GM12878 (cell line): ENCODE measurements around the gene PDE1C. TPM values are rescaled to one million over a fixed set of nuclear protein-coding genes. Genes with fewer than 3 reads are reported as not detected.
A peak's percentile ranks its signal among the peaks of the same experiment; 100 is the strongest.

Experiments
- ATF2 ChIP-seq: IDR thresholded peaks from 2 replicates; pipeline ENCODE4 v1.6.1; 2012; ENCODE audit warnings: low read length, inconsistent platforms
- BHLHE40 ChIP-seq, 2 experiments: fragments of 450-650 bp in 1 of 2; IDR thresholded peaks; 2 replicates each; pipeline ENCODE4 v1.6.1; 2011 to 2017; ENCODE audit warnings: low read depth in 2 of 2, borderline replicate concordance in 1 of 2, improper control_type of control experiment in 1 of 2, low read length in 1 of 2, mild to moderate bottlenecking in 1 of 2
- BMI1 ChIP-seq: fragments of 450-650 bp; IDR thresholded peaks from 2 replicates; pipeline ENCODE4 v1.6.1; 2016; ENCODE audit warnings: mild to moderate bottlenecking, moderate library complexity, borderline replicate concordance
- CBX5 ChIP-seq: sonication (generic); IDR thresholded peaks from 2 replicates; pipeline ENCODE4 v1.6.1; 2016; ENCODE audit warnings: low read depth, moderate library complexity, mild to moderate bottlenecking, inconsistent platforms
- CHD1 ChIP-seq: IDR thresholded peaks from 2 replicates; pipeline ENCODE4 v1.6.1; 2012; ENCODE audit warnings: low read depth, low read length, improper control_type of control experiment
- DPF2 ChIP-seq: fragments of 450-650 bp; IDR thresholded peaks from 2 replicates; pipeline ENCODE4 v1.6.1; 2017; ENCODE audit warnings: mild to moderate bottlenecking
- EGR1 ChIP-seq, 2 experiments: IDR thresholded peaks; 1 replicate in 1 of 2; 2 replicates in 1 of 2; pipeline ENCODE4 v1.6.1; 2011 to 2012; ENCODE audit warnings: low read depth in 2 of 2, low read length in 2 of 2, borderline replicate concordance in 1 of 2, mild to moderate bottlenecking in 1 of 2, moderate library complexity in 1 of 2
- ESRRA ChIP-seq: IDR thresholded peaks from 2 replicates; pipeline ENCODE4 v1.6.1; 2012; ENCODE audit warnings: mild to moderate bottlenecking, low read length, improper control_type of control experiment
- FOXM1 ChIP-seq: IDR thresholded peaks from 2 replicates; pipeline ENCODE4 v1.6.1; 2012; ENCODE audit warnings: low read depth, mild to moderate bottlenecking, inconsistent platforms, low read length, moderate library complexity
- IKZF2 ChIP-seq, 2 experiments: fragments of 450-650 bp; IDR thresholded peaks; 2 replicates each; pipeline ENCODE4 v1.6.1; 2017; ENCODE audit warnings: mild to moderate bottlenecking in 2 of 2, moderate library complexity in 2 of 2
- KDM1A ChIP-seq: fragments of 200-600 bp; sonication (generic); IDR thresholded peaks from 2 replicates; pipeline ENCODE4 v1.6.1; 2016; ENCODE audit warnings: borderline replicate concordance
- MEF2B ChIP-seq: fragments of 450-650 bp; IDR thresholded peaks from 2 replicates; pipeline ENCODE4 v1.6.1; 2018; ENCODE audit warnings: mild to moderate bottlenecking, moderate library complexity; ENCODE audit not compliant: partially characterized antibody, poor library complexity, severe bottlenecking
- MXI1 ChIP-seq: fragments of 150-350 bp; IDR thresholded peaks from 2 replicates; pipeline ENCODE4 v1.6.1; 2011; ENCODE audit warnings: low read depth, mild to moderate bottlenecking, inconsistent platforms, low read length, improper control_type of control experiment
- PAX8 ChIP-seq: fragments of 450-650 bp; IDR thresholded peaks from 2 replicates; pipeline ENCODE4 v1.6.1; 2017; ENCODE audit warnings: mild to moderate bottlenecking, moderate library complexity
- POLR2AphosphoS5 ChIP-seq: IDR thresholded peaks from 2 replicates; pipeline ENCODE4 v1.6.1; 2011; ENCODE audit warnings: mild to moderate bottlenecking, low read length, inconsistent platforms
- RAD51 ChIP-seq: fragments of 450-650 bp; IDR thresholded peaks from 2 replicates; pipeline ENCODE4 v1.6.1; 2016; ENCODE audit warnings: moderate library complexity, mild to moderate bottlenecking, inconsistent platforms
- RUNX3 ChIP-seq: IDR thresholded peaks from 2 replicates; pipeline ENCODE4 v1.6.1; 2012; ENCODE audit warnings: low read length, inconsistent platforms
- SIN3A ChIP-seq: IDR thresholded peaks from 2 replicates; pipeline ENCODE4 v1.6.1; 2012; ENCODE audit warnings: low read depth, low read length, improper control_type of control experiment
- SMAD1 ChIP-seq: fragments of 450-650 bp; IDR thresholded peaks from 2 replicates; pipeline ENCODE4 v1.6.1; 2018; ENCODE audit warnings: mild to moderate bottlenecking, low read depth; ENCODE audit not compliant: partially characterized antibody
- SMARCA5 ChIP-seq: fragments of 450-650 bp; IDR thresholded peaks from 2 replicates; pipeline ENCODE4 v1.6.1; 2017; ENCODE audit warnings: mild to moderate bottlenecking
- SMC3 ChIP-seq: IDR thresholded peaks from 2 replicates; pipeline ENCODE4 v1.6.1; 2011; ENCODE audit warnings: low read length, improper control_type of control experiment, borderline replicate concordance
- TAF1 ChIP-seq: IDR thresholded peaks from 2 replicates; pipeline ENCODE4 v1.6.1; 2011; ENCODE audit warnings: mild to moderate bottlenecking, low read depth, low read length, borderline replicate concordance
- polyA plus RNA-seq, 11 experiments: library from polyadenylated mRNA; depleted of rRNA in 4 of 11; unstranded in 6 of 11; stranded (reverse) in 5 of 11; fragments of >200 nt; fragmentation: Nextera tagmentation in 4 of 11; fragmentation: Illumina TruSeq in 1 of 11; extraction: Ambion mirVana in 4 of 11; extraction: Trizol in 1 of 11; gene quantifications; 1 replicate in 1 of 11; 2 replicates in 10 of 11; pipeline versions ENCODE4 v1.2.1 to v1.2.3, GENCODE V29; 2011 to 2016; ENCODE audit warnings: inconsistent platforms in 2 of 11, missing spikeins in 2 of 11, low read depth in 1 of 11
- total RNA-seq, 4 experiments: library from RNA; depleted of rRNA in 3 of 4; stranded (reverse); fragments of >200 nt in 3 of 4; fragmentation: Illumina TruSeq in 1 of 4; extraction: Trizol in 1 of 4; gene quantifications; 2 replicates each; pipeline versions ENCODE4 v1.2.1 to v1.2.3, GENCODE V29; 2013 to 2021
- TF ChIP-seq, protein P1 (sequence below): fragments of 450-650 bp; IDR thresholded peaks from 2 replicates; pipeline ENCODE4 v1.6.1; 2018; ENCODE audit warnings: mild to moderate bottlenecking, low read depth, moderate library complexity; ENCODE audit not compliant: partially characterized antibody
- TF ChIP-seq, protein P2 (sequence below): fragments of 450-650 bp; IDR thresholded peaks from 2 replicates; pipeline ENCODE4 v1.6.1; 2014; ENCODE audit warnings: mild to moderate bottlenecking
- TF ChIP-seq, protein P3 (sequence below): fragments of 450-650 bp; IDR thresholded peaks from 2 replicates; pipeline ENCODE4 v1.6.1; 2017; ENCODE audit warnings: borderline replicate concordance
- TF ChIP-seq, protein P4 (sequence below): IDR thresholded peaks from 2 replicates; pipeline ENCODE4 v1.6.1; 2012; ENCODE audit warnings: low read depth, low read length, improper control_type of control experiment

PDE1C gene
- total and polyA plus RNA-seq, 10 of the 15 experiments (the other 5 are each of a cell fraction or from before 2014, with no cell fraction given): 0.29 to 2.3 (median 0.70) TPM

DNA sequence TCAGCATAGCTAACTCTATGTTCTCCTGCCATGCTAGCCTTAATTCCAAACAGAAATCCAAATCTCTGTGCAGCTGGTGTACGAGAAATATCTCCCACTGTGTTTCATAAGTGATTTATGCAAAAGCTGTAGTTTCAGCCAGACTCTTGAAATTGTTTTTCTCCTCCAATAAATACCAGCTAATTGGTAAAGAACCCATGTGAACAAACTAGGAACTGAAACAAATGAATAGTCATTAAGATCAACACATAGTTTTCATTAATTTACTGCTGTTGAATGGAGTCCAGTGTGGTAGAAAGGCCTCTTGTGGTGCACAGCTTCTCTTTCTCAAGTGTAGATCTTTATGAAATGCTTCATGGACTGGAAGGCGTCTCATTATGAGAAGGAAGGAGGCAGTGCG lies 364.8 kb downstream of the PDE1C start (continued):
- TF ChIP-seq, protein P1, sequence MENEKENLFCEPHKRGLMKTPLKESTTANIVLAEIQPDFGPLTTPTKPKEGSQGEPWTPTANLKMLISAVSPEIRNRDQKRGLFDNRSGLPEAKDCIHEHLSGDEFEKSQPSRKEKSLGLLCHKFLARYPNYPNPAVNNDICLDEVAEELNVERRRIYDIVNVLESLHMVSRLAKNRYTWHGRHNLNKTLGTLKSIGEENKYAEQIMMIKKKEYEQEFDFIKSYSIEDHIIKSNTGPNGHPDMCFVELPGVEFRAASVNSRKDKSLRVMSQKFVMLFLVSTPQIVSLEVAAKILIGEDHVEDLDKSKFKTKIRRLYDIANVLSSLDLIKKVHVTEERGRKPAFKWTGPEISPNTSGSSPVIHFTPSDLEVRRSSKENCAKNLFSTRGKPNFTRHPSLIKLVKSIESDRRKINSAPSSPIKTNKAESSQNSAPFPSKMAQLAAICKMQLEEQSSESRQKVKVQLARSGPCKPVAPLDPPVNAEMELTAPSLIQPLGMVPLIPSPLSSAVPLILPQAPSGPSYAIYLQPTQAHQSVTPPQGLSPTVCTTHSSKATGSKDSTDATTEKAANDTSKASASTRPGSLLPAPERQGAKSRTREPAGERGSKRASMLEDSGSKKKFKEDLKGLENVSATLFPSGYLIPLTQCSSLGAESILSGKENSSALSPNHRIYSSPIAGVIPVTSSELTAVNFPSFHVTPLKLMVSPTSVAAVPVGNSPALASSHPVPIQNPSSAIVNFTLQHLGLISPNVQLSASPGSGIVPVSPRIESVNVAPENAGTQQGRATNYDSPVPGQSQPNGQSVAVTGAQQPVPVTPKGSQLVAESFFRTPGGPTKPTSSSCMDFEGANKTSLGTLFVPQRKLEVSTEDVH: no peak
- TF ChIP-seq MEF2B (no peak), SMC3 (no peak), CBX5 (no peak), KDM1A (no peak), FOXM1 (no peak), DPF2 (peak; percentile 71), SIN3A (no peak), IKZF2 (IDR thresholded peaks at IDR 0.05) (peak; percentile 48 to 68; a peak in 3 of 4 replicates), RUNX3 (no peak), BHLHE40 (IDR thresholded peaks at IDR 0.05; ENCODE audit: borderline replicate concordance in 1 of 2, low read depth in 2 of 2, low read length in 1 of 2) (no peak), ESRRA (no peak), EGR1 (IDR thresholded peaks at IDR 0.05; ENCODE audit: borderline replicate concordance in 1 of 2, low read depth in 2 of 2, low read length in 2 of 2) (no peak), MXI1 (no peak), PAX8 (no peak), CHD1 (no peak), SMARCA5 (no peak), RAD51 (0 out of 2 replicates have a peak, but pooled peaks have one; percentile 14), POLR2AphosphoS5 (no peak), TAF1 (no peak), SMAD1 (no peak), ATF2 (no peak), BMI1 (peak; percentile 23; the same call in 1 of the 2 replicates)
- TF ChIP-seq, protein P2, sequence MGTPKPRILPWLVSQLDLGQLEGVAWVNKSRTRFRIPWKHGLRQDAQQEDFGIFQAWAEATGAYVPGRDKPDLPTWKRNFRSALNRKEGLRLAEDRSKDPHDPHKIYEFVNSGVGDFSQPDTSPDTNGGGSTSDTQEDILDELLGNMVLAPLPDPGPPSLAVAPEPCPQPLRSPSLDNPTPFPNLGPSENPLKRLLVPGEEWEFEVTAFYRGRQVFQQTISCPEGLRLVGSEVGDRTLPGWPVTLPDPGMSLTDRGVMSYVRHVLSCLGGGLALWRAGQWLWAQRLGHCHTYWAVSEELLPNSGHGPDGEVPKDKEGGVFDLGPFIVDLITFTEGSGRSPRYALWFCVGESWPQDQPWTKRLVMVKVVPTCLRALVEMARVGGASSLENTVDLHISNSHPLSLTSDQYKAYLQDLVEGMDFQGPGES: no peak
- TF ChIP-seq, protein P3, sequence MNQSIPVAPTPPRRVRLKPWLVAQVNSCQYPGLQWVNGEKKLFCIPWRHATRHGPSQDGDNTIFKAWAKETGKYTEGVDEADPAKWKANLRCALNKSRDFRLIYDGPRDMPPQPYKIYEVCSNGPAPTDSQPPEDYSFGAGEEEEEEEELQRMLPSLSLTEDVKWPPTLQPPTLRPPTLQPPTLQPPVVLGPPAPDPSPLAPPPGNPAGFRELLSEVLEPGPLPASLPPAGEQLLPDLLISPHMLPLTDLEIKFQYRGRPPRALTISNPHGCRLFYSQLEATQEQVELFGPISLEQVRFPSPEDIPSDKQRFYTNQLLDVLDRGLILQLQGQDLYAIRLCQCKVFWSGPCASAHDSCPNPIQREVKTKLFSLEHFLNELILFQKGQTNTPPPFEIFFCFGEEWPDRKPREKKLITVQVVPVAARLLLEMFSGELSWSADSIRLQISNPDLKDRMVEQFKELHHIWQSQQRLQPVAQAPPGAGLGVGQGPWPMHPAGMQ: no peak
- TF ChIP-seq, protein P4, sequence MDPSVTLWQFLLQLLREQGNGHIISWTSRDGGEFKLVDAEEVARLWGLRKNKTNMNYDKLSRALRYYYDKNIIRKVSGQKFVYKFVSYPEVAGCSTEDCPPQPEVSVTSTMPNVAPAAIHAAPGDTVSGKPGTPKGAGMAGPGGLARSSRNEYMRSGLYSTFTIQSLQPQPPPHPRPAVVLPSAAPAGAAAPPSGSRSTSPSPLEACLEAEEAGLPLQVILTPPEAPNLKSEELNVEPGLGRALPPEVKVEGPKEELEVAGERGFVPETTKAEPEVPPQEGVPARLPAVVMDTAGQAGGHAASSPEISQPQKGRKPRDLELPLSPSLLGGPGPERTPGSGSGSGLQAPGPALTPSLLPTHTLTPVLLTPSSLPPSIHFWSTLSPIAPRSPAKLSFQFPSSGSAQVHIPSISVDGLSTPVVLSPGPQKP: no peak
